HCT116 (cell line): ENCODE measurements around the gene RECQL5. TPM values are rescaled to one million over a fixed set of nuclear protein-coding genes. Genes with fewer than 3 reads are reported as not detected.
"Not testable (repeated sequence)": the region's sequence is repeated elsewhere in the genome, so short reads cannot be mapped to it uniquely, and the experiment has no call there.

ENCODE experiments used
- ATAC-seq: fragments of 200-7000 bp; cut with Tn5 transposase; 2 replicates; pipeline ENCODE4 v1.9.1; 2020; ENCODE audit warnings: mild to moderate bottlenecking, moderate library complexity
- BruUV-seq: library from RNA; stranded (reverse); fragments of 400-500 nt; replicated peaks from 2 replicates; lab custom pipeline; 2021; lab: Mats Ljungman, UMichigan
- CTCF ChIA-PET: fragments of 300-600 bp; sonication (Branson Sonifier 250); formaldehyde crosslinking; loops from one replicate; lab custom pipeline; 2021; ENCODE audit warnings: antibody characterized with exemption; lab: Charles Lee
- POLR2A ChIA-PET: fragments of 300-600, 350-600 bp; sonication (Branson Sonifier 250); formaldehyde crosslinking; loops from one replicate; lab custom pipeline; 2021; ENCODE audit warnings: antibody characterized with exemption; lab: Charles Lee
- RAD21 ChIA-PET, 2 experiments: fragments of 300-600 bp; sonication (Branson Sonifier 250); formaldehyde crosslinking; loops; one replicate each; lab custom pipeline; 2023; ENCODE audit warnings: low total read pairs in 2 of 2; ENCODE audit not compliant: uncharacterized antibody in 2 of 2, unreplicated experiment in 2 of 2, low non-redundant PET in 1 of 2; lab: Charles Lee
- DNase-seq: peaks from one replicate; pipeline ENCODE4 v3.0.0-alpha.2; 2010; ENCODE audit warnings: low read depth, low spot score
- H2AFZ ChIP-seq: fragments of 200-600 bp; shearing (Covaris generic), sonication (generic); 2 replicates; pipeline ENCODE4 v1.6.1; 2017; ENCODE audit warnings: low read depth, mixed run types, mixed read lengths, antibody characterized with exemption, low read length; ENCODE audit not compliant: poor library complexity, severe bottlenecking
- H3K27ac ChIP-seq: 2 replicates; pipeline ENCODE4 v1.5.1; 2012; ENCODE audit warnings: low read depth, low read length
- H3K27me3 ChIP-seq: fragments of 200-600 bp; sonication (generic); 2 replicates; pipeline ENCODE4 v1.6.1; 2016; ENCODE audit warnings: mixed run types, low read length, mixed read lengths; ENCODE audit not compliant: insufficient read depth
- H3K36me3 ChIP-seq, 2 experiments: fragments of 200-500 bp in 1 of 2; fragments of 200-600 bp in 1 of 2; sonication (Bioruptor generic) in 1 of 2; sonication (generic) in 1 of 2; 2 replicates each; pipeline versions ENCODE4 v1.5.1 to v1.6.1; 2014 to 2016; ENCODE audit warnings: low read length in 2 of 2, inconsistent platforms in 1 of 2, mixed read lengths in 1 of 2, mixed run types in 1 of 2; ENCODE audit not compliant: insufficient read depth in 2 of 2, control insufficient read depth in 1 of 2
- H3K4me1 ChIP-seq, 2 experiments: fragments of 200-600 bp in 1 of 2; sonication (generic) in 1 of 2; 2 replicates each; pipeline versions ENCODE4 v1.5.1 to v1.6.1; 2012 to 2017; ENCODE audit warnings: low read length in 2 of 2, inconsistent platforms in 1 of 2, mild to moderate bottlenecking in 1 of 2, mixed read lengths in 1 of 2, mixed run types in 1 of 2, moderate library complexity in 1 of 2; ENCODE audit not compliant: insufficient read depth in 2 of 2, control insufficient read depth in 1 of 2
- H3K4me2 ChIP-seq: fragments of 200-600 bp; sonication (generic); 2 replicates; pipeline ENCODE4 v1.6.1; 2017; ENCODE audit warnings: mixed run types, low read length, mixed read lengths
- H3K4me3 ChIP-seq, 2 experiments: fragments of 200-600 bp in 1 of 2; sonication (generic) in 1 of 2; replicated peaks in 1 of 2; 2 replicates each; pipeline ENCODE4 v1.5.1; 2011 to 2016; ENCODE audit warnings: low read length in 2 of 2, control low read depth in 1 of 2, low read depth in 1 of 2, mild to moderate bottlenecking in 1 of 2, mixed read lengths in 1 of 2, mixed run types in 1 of 2
- H3K79me2 ChIP-seq: fragments of 200-600 bp; sonication (generic); 2 replicates; pipeline ENCODE4 v1.6.1; 2017; ENCODE audit warnings: mild to moderate bottlenecking, mixed run types, low read length, moderate library complexity, mixed read lengths; ENCODE audit not compliant: insufficient read depth
- H3K9ac ChIP-seq: fragments of 200-600 bp; sonication (generic); 2 replicates; pipeline ENCODE4 v1.6.1; 2016; ENCODE audit warnings: low read length, mixed read lengths
- H3K9me2 ChIP-seq: fragments of 200-600 bp; sonication (generic), shearing (Covaris generic); 2 replicates; pipeline ENCODE4 v1.6.1; 2017; ENCODE audit warnings: mixed run types, mild to moderate bottlenecking, moderate library complexity; ENCODE audit not compliant: insufficient read depth
- H3K9me3 ChIP-seq, 2 experiments: fragments of 200-500 bp in 1 of 2; fragments of 200-600 bp in 1 of 2; sonication (Bioruptor generic) in 1 of 2; sonication (generic) in 1 of 2; 2 replicates each; pipeline ENCODE4 v1.6.1; 2014 to 2017; ENCODE audit warnings: low read length in 2 of 2, mixed read lengths in 2 of 2, inconsistent platforms in 1 of 2, low read depth in 1 of 2, mild to moderate bottlenecking in 1 of 2, mixed run types in 1 of 2, moderate library complexity in 1 of 2; ENCODE audit not compliant: control insufficient read depth in 1 of 2, insufficient read depth in 1 of 2
- H4K20me1 ChIP-seq: fragments of 200-600 bp; sonication (generic), shearing (Covaris generic); 2 replicates; pipeline ENCODE4 v1.6.1; 2017; ENCODE audit warnings: mixed run types, mild to moderate bottlenecking, moderate library complexity; ENCODE audit not compliant: insufficient read depth
- CBX3 ChIP-seq: IDR thresholded peaks from 2 replicates; pipeline ENCODE4 v1.6.1; 2012; ENCODE audit warnings: low read depth
- CTCF ChIP-seq, 3 experiments: fragments of 200-600 bp in 1 of 3; sonication (generic) in 1 of 3; IDR thresholded peaks in 2 of 3; conservative IDR thresholded peaks in 1 of 3; 2 replicates each; pipeline ENCODE4 v1.5.1; 2012 to 2017; ENCODE audit warnings: low read depth in 2 of 3, low read length in 2 of 3, antibody characterized with exemption in 1 of 3, borderline replicate concordance in 1 of 3, control low read depth in 1 of 3, mild to moderate bottlenecking in 1 of 3, mixed read lengths in 1 of 3, mixed run types in 1 of 3, moderate library complexity in 1 of 3; ENCODE audit not compliant: insufficient read depth in 1 of 3
- ELF1 ChIP-seq: IDR thresholded peaks from 2 replicates; pipeline ENCODE4 v1.6.1; 2012; ENCODE audit warnings: low read depth, borderline replicate concordance
- EZH2 ChIP-seq: fragments of 200-600 bp; sonication (generic); IDR thresholded peaks from 2 replicates; pipeline ENCODE4 v1.6.1; 2017; ENCODE audit warnings: antibody characterized with exemption, mixed run types
- JUND ChIP-seq: IDR thresholded peaks from 2 replicates; pipeline ENCODE4 v1.6.1; 2012
- MAX ChIP-seq: IDR thresholded peaks from 2 replicates; pipeline ENCODE4 v1.6.1; 2012
- REST ChIP-seq: IDR thresholded peaks from 2 replicates; pipeline ENCODE4 v1.6.1; 2012; ENCODE audit warnings: low read depth
- TCF7L2 ChIP-seq: IDR thresholded peaks from 2 replicates; pipeline ENCODE4 v1.7.0; 2011; ENCODE audit warnings: borderline replicate concordance, inconsistent platforms; ENCODE audit not compliant: insufficient read depth, insufficient read length; ENCODE audit errors: extremely low read depth
- ZBTB33 ChIP-seq: IDR thresholded peaks from 2 replicates; pipeline ENCODE4 v1.6.1; 2011; ENCODE audit warnings: mild to moderate bottlenecking, low read length, moderate library complexity; ENCODE audit not compliant: insufficient replicate concordance; ENCODE audit errors: extremely low read depth
- ZFX ChIP-seq: fragments of 450-650 bp; IDR thresholded peaks from 2 replicates; pipeline ENCODE4 v1.6.1; 2017
- intact Hi-C: fragments of 100-400 bp; cut with micrococcal nuclease; formaldehyde crosslinking; loops from 2 replicates; pipeline ENCODE4 v1.10.0; 2022
- total RNA-seq: library from RNA; stranded (reverse); gene quantifications from one replicate; pipeline ENCODE4 v1.2.1, GENCODE V29; 2021; ENCODE audit not compliant: unreplicated experiment

RECQL5 gene
- total RNA-seq, 1 experiment from 2014 or later, result 83.3 TPM

- no peak for DNase-seq
- H3K4me1 ChIP-seq, result peaks cover 5 to 15% of the 10 kb centered on the region in 2 experiments; a peak in 3 of 4 replicates
- H2AFZ ChIP-seq, result no peak overlapping the region
- H3K4me3 ChIP-seq, result no peak overlapping the region
- H4K20me1 ChIP-seq, result no peaks in the 10 kb centered on the region
- no peak for ATAC-seq
- no peak overlapping the region for H3K9ac ChIP-seq
- no peaks in the 10 kb centered on the region for H3K9me2 ChIP-seq
- intact Hi-C loops, result no loop called here
- H3K4me2 ChIP-seq, result no peak overlapping the region
- TF ChIP-seq TCF7L2, result no peak
- TF ChIP-seq REST, result no peak
- TF ChIP-seq ZBTB33, result no peak
- no peak for TF ChIP-seq ZFX
- no peak for TF ChIP-seq CTCF (IDR thresholded peaks at IDR 0.05 in 2 of 3, conservative IDR thresholded peaks at IDR 0.05 in 1 of 3; ENCODE audit: borderline replicate concordance in 1 of 3, insufficient read depth in 1 of 3, low read depth in 2 of 3, low read length in 2 of 3)
- TF ChIP-seq ELF1, result no peak
- TF ChIP-seq JUND, result no peak
- TF ChIP-seq MAX, result no peak
- TF ChIP-seq EZH2, result no peak
- no peak for TF ChIP-seq CBX3
- TF ChIP-seq, all 23 proteins: peak for 0
- Histone ChIP-seq H3K79me2 (no peaks in the 10 kb centered on the region), H3K36me3 (no peaks in the 10 kb centered on the region), H3K9me3 (no peaks in the 10 kb centered on the region), H3K27me3 (no peaks in the 10 kb centered on the region), H3K27ac (no peak overlapping the region)
- RAD21 ChIA-PET, result no interaction called here
- CTCF ChIA-PET, result interaction anchor here (1.0 to 3.0 kb wide), 2 partner anchors 17 to 60 kb away, joined by 3 to 23 read pairs; no protein-coding TSS in a partner anchor
- POLR2A ChIA-PET, result interaction anchor here (0.6 kb wide), 1 partner anchor 20 kb away, joined by 3 read pairs; no protein-coding TSS in a partner anchor
- no TSS peak for BruUV-seq
Observed at GRCh38 chr17:75584849-75585175, 82.1 kb downstream of the RECQL5 start.

GRCh38 chr17:75583197-75583596, 83.8 kb downstream of the RECQL5 start:
- H3K36me3 ChIP-seq, DNase-seq, intact Hi-C loops, H3K79me2 ChIP-seq, ATAC-seq, H3K9ac ChIP-seq, RAD21 ChIA-PET, H3K9me3 ChIP-seq, H3K4me2 ChIP-seq, BruUV-seq, H2AFZ ChIP-seq, H3K27me3 ChIP-seq, H4K20me1 ChIP-seq, H3K27ac ChIP-seq, H3K4me1 ChIP-seq, H3K9me2 ChIP-seq, H3K4me3 ChIP-seq: not testable (repeated sequence)
- ChIA-PET CTCF (interaction anchor here (2.2 kb wide), 1 partner anchor 18 kb away, joined by 13 read pairs; no protein-coding TSS in a partner anchor), POLR2A (interaction anchor here (0.6 kb wide), 1 partner anchor 109 kb away, joined by 3 read pairs; no protein-coding TSS in a partner anchor)
